Retinal pigment epithelial cell (primary cell): ENCODE results near the gene HACD2.
A peak's percentile ranks its signal among the peaks of the same experiment; 100 is the strongest.
"Not testable (repeated sequence)": the region's sequence is repeated elsewhere in the genome, so short reads cannot be mapped to it uniquely, and the experiment has no call there.

ENCODE experiments used
- DNase-seq: peaks from one replicate; pipeline ENCODE4 v3.0.0-alpha.2; 2010; ENCODE audit warnings: low read depth
- H3K4me3 ChIP-seq: 2 replicates; pipeline ENCODE4 v1.5.1; 2011; ENCODE audit warnings: mild to moderate bottlenecking, low read length, control low read depth, moderate library complexity
- CTCF ChIP-seq: conservative IDR thresholded peaks from 2 replicates; pipeline ENCODE4 v1.5.1; 2011; ENCODE audit warnings: low read depth, low read length, control low read depth, inconsistent platforms

HACD2 gene

GRCh38 chr3:123611082-123611481 is 26.2 kb upstream of the HACD2 start:
- DNase-seq = no peak
- no peak overlapping the region for H3K4me3 ChIP-seq
- TF ChIP-seq CTCF = no peak

GRCh38 chr3:123610331-123610730 is 25.5 kb upstream of the HACD2 start:
- no peak for DNase-seq
- TF ChIP-seq CTCF = no peak

GRCh38 chr3:123609063-123609462 is 24.2 kb upstream of the HACD2 start:
- H3K4me3 ChIP-seq = no peak overlapping the region
- DNase-seq = no peak
- TF ChIP-seq CTCF = no peak

More at GRCh38 chr3:123610331-123610730, 25.5 kb upstream of the HACD2 start:
- no peak overlapping the region for H3K4me3 ChIP-seq

- no peak for TF ChIP-seq CTCF
- H3K4me3 ChIP-seq = no peak overlapping the region
- no peak for DNase-seq
These were observed 23.5 kb upstream of the HACD2 start for GRCh38 chr3:123608263-123608937.

GRCh38 chr3:123606527-123606926 is 21.7 kb upstream of the HACD2 start:
- no peak overlapping the region for H3K4me3 ChIP-seq
- no peak for TF ChIP-seq CTCF
- DNase-seq = no peak

GRCh38 chr3:123605789-123606234 is 21.0 kb upstream of the HACD2 start:
- no peak overlapping the region for H3K4me3 ChIP-seq
- TF ChIP-seq CTCF = no peak
- DNase-seq = no peak

GRCh38 chr3:123603153-123603552 is 18.3 kb upstream of the HACD2 start:
- DNase-seq, H3K4me3 ChIP-seq: not testable (repeated sequence)

GRCh38 chr3:123602325-123602724 is 17.5 kb upstream of the HACD2 start:
- H3K4me3 ChIP-seq = no peak overlapping the region

GRCh38 chr3:123600863-123601262 is 16.0 kb upstream of the HACD2 start:
- DNase-seq, H3K4me3 ChIP-seq: not testable (repeated sequence)

More at GRCh38 chr3:123602325-123602724, 17.5 kb upstream of the HACD2 start:
- DNase-seq = peak; percentile 67
- TF ChIP-seq CTCF = no peak
